ENCODE data around the gene FOXK2.

GRCh38 chr17:82493226-82493781, 26.2 kb upstream of the FOXK2 start:
- TF ChIP-seq REST (IDR thresholded peaks at IDR 0.05; ENCODE audit: low read depth) (no peak), YY1 (IDR thresholded peaks at IDR 0.05; ENCODE audit: low read depth) (no peak), CEBPB (IDR thresholded peaks at IDR 0.05) (no peak), TCF12 (IDR thresholded peaks at IDR 0.05; ENCODE audit: low read depth) (no peak), TAF1 (IDR thresholded peaks at IDR 0.05; ENCODE audit: low read depth) (no peak), CREB1 (IDR thresholded peaks at IDR 0.05; ENCODE audit: low read depth) (no peak), EP300 (IDR thresholded peaks at IDR 0.05; ENCODE audit: borderline replicate concordance) (no peak), TEAD4 (IDR thresholded peaks at IDR 0.05) (no peak), RAD21 (IDR thresholded peaks at IDR 0.05; ENCODE audit: low read depth) (no peak), NFIC (IDR thresholded peaks at IDR 0.05) (no peak), EGR1 (IDR thresholded peaks at IDR 0.05) (no peak), FOXM1 (IDR thresholded peaks at IDR 0.05; ENCODE audit: borderline replicate concordance, low read depth) (no peak), ZBTB7A (IDR thresholded peaks at IDR 0.05; ENCODE audit: low read depth) (no peak)
